ENCODE data around the gene IL1B. TPM values are rescaled to one million over a fixed set of nuclear protein-coding genes. Genes with fewer than 3 reads are reported as not detected.

Gene IL1B
- total and polyA plus RNA-seq, 2 of the 8 experiments (the other 6 are each of a cell fraction or from before 2014, with no cell fraction given), result not detected

GRCh38 chr2:112836163-112836560 lies 417 bp downstream of the IL1B start:
- Histone ChIP-seq H3K4ac (replicated peaks; ENCODE audit: insufficient read length, low read depth, low read length) (no peak overlapping the region), H3K23ac (ENCODE audit: insufficient read length) (no peak overlapping the region), H3K27ac (ENCODE audit: low read depth, low read length) (no peak overlapping the region), H3K4me3 (ENCODE audit: extremely low read depth in 1 of 4, insufficient read depth in 2 of 4, low read depth in 3 of 4, low read length in 4 of 4) (no peak overlapping the region), H2BK12ac (ENCODE audit: low read depth, low read length) (no peak overlapping the region), H4K91ac (replicated peaks; ENCODE audit: insufficient read length, low read length) (no peak overlapping the region), H2BK15ac (ENCODE audit: low read length) (no peak overlapping the region), H3K14ac (ENCODE audit: insufficient read length) (no peak overlapping the region), H2AK5ac (ENCODE audit: low read depth, low read length) (no peak overlapping the region), H3K4me2 (ENCODE audit: insufficient read depth in 1 of 2, low read depth in 2 of 2, low read length in 2 of 2) (no peak overlapping the region), H3K79me1 (ENCODE audit: low read depth, low read length) (no peaks in the 10 kb centered on the region), H3K18ac (ENCODE audit: extremely low read depth, low read length) (no peak overlapping the region), H3K23me2 (ENCODE audit: low read depth, low read length) (no peaks in the 10 kb centered on the region; the same call in 1 of the 2 replicates), H4K5ac (ENCODE audit: insufficient read length, low read depth, low read length) (no peak overlapping the region), H4K8ac (ENCODE audit: extremely low read depth, insufficient read depth, low read length) (no peak overlapping the region), H3K27me3 (replicated peaks in 1 of 4; ENCODE audit: control insufficient read depth in 3 of 4, extremely low read depth in 1 of 4, insufficient read depth in 3 of 4, low read length in 3 of 4) (no peaks in the 10 kb centered on the region), H3K9me3 (ENCODE audit: insufficient read depth in 2 of 2, low read depth in 1 of 2, low read length in 1 of 2) (no peaks in the 10 kb centered on the region), H3K9ac (replicated peaks in 1 of 4; ENCODE audit: extremely low read depth in 1 of 4, low read depth in 3 of 4, low read length in 3 of 4) (no peak overlapping the region), H4K20me1 (replicated peaks in 1 of 2; ENCODE audit: control insufficient read depth in 1 of 2, insufficient read depth in 2 of 2, low read length in 2 of 2) (no peaks in the 10 kb centered on the region), H2BK120ac (replicated peaks; ENCODE audit: low read depth, low read length) (no peak overlapping the region), H2BK20ac (ENCODE audit: low read length) (no peak overlapping the region), H3K56ac (replicated peaks; ENCODE audit: insufficient read length, low read depth, low read length) (no peak overlapping the region), H3K79me2 (ENCODE audit: control insufficient read depth in 1 of 2, insufficient read depth in 2 of 2, low read length in 2 of 2) (no peaks in the 10 kb centered on the region), H3K36me3 (ENCODE audit: control insufficient read depth in 2 of 4, insufficient read depth in 4 of 4, low read length in 3 of 4) (no peaks in the 10 kb centered on the region), H2AFZ (ENCODE audit: low read length) (no peak overlapping the region), H2BK5ac (ENCODE audit: low read depth, low read length) (no peak overlapping the region), H3K4me1 (replicated peaks in 1 of 4; ENCODE audit: control insufficient read depth in 3 of 4, insufficient read depth in 4 of 4, low read length in 3 of 4) (peaks cover 0 to 4% (median 3%) of the 10 kb centered on the region in 4 experiments; a peak in 2 of 7 replicates)
- ChIA-PET CTCF (ENCODE audit: partially characterized antibody) (interaction anchor here (1.1 to 2.2 kb wide), 4 partner anchors 19 to 49 kb away, joined by 3 to 14 read pairs (median 4); no protein-coding TSS in a partner anchor), POLR2A (ENCODE audit: partially characterized antibody) (interaction anchor here (1.5 kb wide), 1 partner anchor 13 kb away, joined by 3 read pairs; no protein-coding TSS in a partner anchor)
- no peak for FAIRE-seq
- 88% methylated on average over 5 of the region's 5 CpGs; no CpG with 5 or more reads in 1 of the 2 experiments for whole genome bisulfite sequencing, 2 experiments (ENCODE audit: extremely low coverage in 1 of 2, insufficient coverage in 1 of 2, insufficient read length in 1 of 2, insufficient replicate concordance in 2 of 2, low coverage in 1 of 2, low lambda C conversion rate in 2 of 2, missing lambda C conversion rate in 1 of 2)
- DNase-seq (ENCODE audit: low read depth in 1 of 2, low spot score in 2 of 2), result no peak
- no peak for TF ChIP-seq ASH2L (IDR thresholded peaks at IDR 0.05; ENCODE audit: low read length)
- TF ChIP-seq TAF7 (optimal IDR thresholded peaks at IDR 0.05; ENCODE audit: borderline replicate concordance, low read depth, low read length), result no peak
- no peak for TF ChIP-seq EP300 (IDR thresholded peaks at IDR 0.05; ENCODE audit: borderline replicate concordance in 1 of 2, low read depth in 2 of 2, low read length in 2 of 2)
- TF ChIP-seq ZNF274 (IDR thresholded peaks at IDR 0.05; ENCODE audit: borderline replicate concordance, extremely low read depth, low read length), result no peak
- TF ChIP-seq SRF (IDR thresholded peaks at IDR 0.05; ENCODE audit: low read depth, low read length), result no peak
- TF ChIP-seq NRF1 (IDR thresholded peaks at IDR 0.05; ENCODE audit: low read depth, low read length), result no peak
- TF ChIP-seq SUZ12 (IDR thresholded peaks at IDR 0.05; ENCODE audit: low read length), result no peak
- TF ChIP-seq SP4 (IDR thresholded peaks at IDR 0.05; ENCODE audit: low read length), result no peak
- no peak for TF ChIP-seq CEBPB (IDR thresholded peaks at IDR 0.05; ENCODE audit: low read depth, low read length)
- no peak for TF ChIP-seq BACH1 (IDR thresholded peaks at IDR 0.05; ENCODE audit: low read length)
- TF ChIP-seq SIRT6 (IDR thresholded peaks at IDR 0.05; ENCODE audit: low read length), result no peak
- TF ChIP-seq RAD21 (IDR thresholded peaks at IDR 0.05 in 1 of 2, conservative IDR thresholded peaks at IDR 0.05 in 1 of 2; ENCODE audit: low read depth in 2 of 2, low read length in 2 of 2), result no peak
- TF ChIP-seq EZH2 (IDR thresholded peaks at IDR 0.05; ENCODE audit: low read depth, low read length, severe bottlenecking), result no peak
- TF ChIP-seq ATF3 (IDR thresholded peaks at IDR 0.05; ENCODE audit: insufficient read depth, low read depth, low read length), result no peak

Measured in H1 (cell line).